HepG2 (cell line): ENCODE measurements around the gene YIF1A. TPM values are rescaled to one million over a fixed set of nuclear protein-coding genes. Genes with fewer than 3 reads are reported as not detected.

Source experiments
- ADNP ChIP-seq: sonication (generic); formaldehyde crosslinking; IDR thresholded peaks from 2 replicates; pipeline ENCODE4 v1.4.0; 2020; ENCODE audit warnings: missing genetic modification reagents
- AHR ChIP-seq: IDR thresholded peaks from 2 replicates; pipeline ENCODE4 v1.6.1; 2018; ENCODE audit warnings: missing genetic modification reagents, missing compliant biosample characterization
- CHD2 ChIP-seq: IDR thresholded peaks from 2 replicates; pipeline ENCODE4 v1.6.1; 2011; ENCODE audit warnings: low read depth, low read length, improper control_type of control experiment
- FOXC1 ChIP-seq: sonication (generic); formaldehyde crosslinking; IDR thresholded peaks from 2 replicates; pipeline ENCODE4 v1.8.0; 2022; ENCODE audit warnings: mild to moderate bottlenecking, missing genetic modification reagents, borderline replicate concordance
- HCFC1 ChIP-seq: fragments of 150-350 bp; IDR thresholded peaks from 2 replicates; pipeline ENCODE4 v1.6.1; 2014; ENCODE audit warnings: low read depth, low read length
- HOXA9 ChIP-seq: sonication (generic); formaldehyde crosslinking; IDR thresholded peaks from 2 replicates; pipeline ENCODE4 v1.8.1; 2022; ENCODE audit warnings: missing genetic modification reagents, mild to moderate bottlenecking, moderate library complexity, borderline replicate concordance
- NFE2L1 ChIP-seq: sonication (generic); formaldehyde crosslinking; IDR thresholded peaks from 2 replicates; pipeline ENCODE4 v1.4.0; 2020; ENCODE audit warnings: missing genetic modification reagents, mild to moderate bottlenecking, borderline replicate concordance
- ZFX ChIP-seq: sonication (generic); formaldehyde crosslinking; IDR thresholded peaks from 2 replicates; pipeline ENCODE4 v1.4.0; 2020; ENCODE audit warnings: mild to moderate bottlenecking, low read depth, missing genetic modification reagents, moderate library complexity
- ZNF33A ChIP-seq: sonication (generic); formaldehyde crosslinking; IDR thresholded peaks from 2 replicates; pipeline ENCODE4 v1.5.1; 2020; ENCODE audit warnings: missing genetic modification reagents, mild to moderate bottlenecking, moderate library complexity, borderline replicate concordance
- ZNF777 ChIP-seq: sonication (generic); formaldehyde crosslinking; IDR thresholded peaks from 2 replicates; pipeline ENCODE4 v1.4.0; 2020; ENCODE audit warnings: missing genetic modification reagents
- ZNF891 ChIP-seq: sonication (generic); formaldehyde crosslinking; IDR thresholded peaks from 2 replicates; pipeline ENCODE4 v1.5.0; 2020; ENCODE audit warnings: mild to moderate bottlenecking, missing genetic modification reagents
- ZSCAN22 ChIP-seq: sonication (generic); formaldehyde crosslinking; IDR thresholded peaks from 2 replicates; pipeline ENCODE4 v1.4.0; 2020; ENCODE audit warnings: mild to moderate bottlenecking, missing genetic modification reagents
- ZSCAN29 ChIP-seq: sonication (generic); formaldehyde crosslinking; conservative IDR thresholded peaks from 2 replicates; pipeline ENCODE4 v1.4.0; 2020; ENCODE audit warnings: mild to moderate bottlenecking, missing genetic modification reagents
- polyA plus RNA-seq, 8 experiments: library from polyadenylated mRNA; depleted of rRNA in 3 of 8; stranded (reverse) in 7 of 8; unstranded in 1 of 8; fragments of >200 nt; fragmentation: Illumina TruSeq in 4 of 8; extraction: Trizol in 4 of 8; gene quantifications; 2 replicates each; pipeline versions ENCODE4 v1.2.1 to v1.2.3, GENCODE V29; 2011 to 2016; ENCODE audit warnings: low read depth in 4 of 8, missing spikeins in 1 of 8, mixed read lengths in 1 of 8; ENCODE audit not compliant: insufficient read depth in 1 of 8
- total RNA-seq, 5 experiments: library from RNA; depleted of rRNA; stranded (reverse); fragments of >200 nt; fragmentation: Illumina TruSeq; extraction: Trizol; gene quantifications; 2 replicates each; pipeline ENCODE4 v1.2.3, GENCODE V29; 2016; ENCODE audit warnings: low read depth in 1 of 5
- TF ChIP-seq, protein P1 (sequence below): sonication (generic); formaldehyde crosslinking; IDR thresholded peaks from 2 replicates; pipeline ENCODE4 v1.8.1; 2023; ENCODE audit warnings: mild to moderate bottlenecking, inconsistent platforms, moderate library complexity, missing genetic modification reagents, borderline replicate concordance
- TF ChIP-seq, protein P2 (sequence below): sonication (generic); formaldehyde crosslinking; IDR thresholded peaks from 2 replicates; pipeline ENCODE4 v1.5.1; 2020; ENCODE audit warnings: mild to moderate bottlenecking, missing genetic modification reagents, borderline replicate concordance
- TF ChIP-seq, protein P3 (sequence below): sonication (generic); formaldehyde crosslinking; conservative IDR thresholded peaks from 2 replicates; pipeline ENCODE4 v1.8.1; 2023; ENCODE audit warnings: missing genetic modification reagents
- TF ChIP-seq, protein P4 (sequence below): sonication (generic); formaldehyde crosslinking; IDR thresholded peaks from 2 replicates; pipeline ENCODE4 v1.9.0; 2021; ENCODE audit warnings: missing genetic modification reagents, borderline replicate concordance

YIF1A gene
- total and polyA plus RNA-seq, 2 of the 13 experiments (the other 11 are each of a cell fraction or from before 2014, with no cell fraction given), result 133 to 145 TPM

DNA sequence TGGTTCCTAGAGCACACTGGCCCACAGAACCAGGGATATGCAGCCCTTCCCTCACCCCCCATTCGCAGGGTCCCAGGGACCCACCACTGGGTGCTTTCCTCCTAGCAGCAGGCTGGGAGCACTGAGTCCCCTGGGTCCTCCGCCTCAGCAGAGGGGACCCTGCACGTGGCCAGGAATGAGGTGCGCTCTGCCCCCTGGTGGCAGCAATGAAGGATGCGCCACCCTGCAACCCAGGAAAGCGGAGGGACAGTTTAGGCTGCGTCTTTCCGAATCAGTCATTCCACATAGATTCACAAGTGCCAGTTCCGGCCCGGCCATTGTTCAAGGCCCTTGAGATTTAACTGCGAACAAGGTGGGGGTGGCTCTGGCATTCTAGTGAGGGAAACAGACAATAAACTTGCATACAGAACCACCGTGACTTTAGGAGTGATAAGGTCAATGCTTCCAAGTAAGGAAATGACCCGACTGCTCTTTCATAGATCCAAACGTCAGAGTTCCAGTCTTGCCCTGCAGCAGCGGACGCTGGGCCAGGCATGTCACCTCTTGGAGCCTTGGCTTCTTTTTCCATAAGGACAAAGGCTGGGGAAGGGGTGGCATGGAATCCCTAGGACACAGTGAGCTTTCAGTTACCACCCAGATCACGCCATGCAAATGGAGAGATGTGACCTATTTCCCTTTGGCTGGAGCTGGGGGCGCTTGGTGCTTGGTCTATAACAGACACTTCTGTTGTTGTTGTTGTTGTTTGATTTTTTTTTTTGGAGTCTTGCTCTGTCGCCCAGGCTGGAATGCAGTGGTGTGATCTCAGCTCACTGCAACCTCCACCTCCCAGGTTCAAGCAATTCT, 39.6 kb upstream of the YIF1A start (continued):
- TF ChIP-seq, protein P1, sequence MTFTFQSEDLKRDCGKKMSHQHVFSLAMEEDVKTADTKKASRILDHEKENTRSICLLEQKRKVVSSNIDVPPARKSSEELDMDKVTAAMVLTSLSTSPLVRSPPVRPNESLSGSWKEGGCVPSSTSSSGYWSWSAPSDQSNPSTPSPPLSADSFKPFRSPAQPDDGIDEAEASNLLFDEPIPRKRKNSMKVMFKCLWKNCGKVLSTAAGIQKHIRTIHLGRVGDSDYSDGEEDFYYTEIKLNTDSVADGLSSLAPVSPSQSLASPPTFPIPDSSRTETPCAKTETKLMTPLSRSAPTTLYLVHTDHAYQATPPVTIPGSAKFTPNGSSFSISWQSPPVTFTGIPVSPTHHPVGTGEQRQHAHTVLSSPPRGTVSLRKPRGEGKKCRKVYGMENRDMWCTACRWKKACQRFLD (CRISPR knock-in tag), result no peak
- TF ChIP-seq AHR (CRISPR knock-in tag) (no peak), HOXA9 (CRISPR knock-in tag) (peak; percentile 68; the same call in 1 of the 2 replicates), HCFC1 (no peak), FOXC1 (CRISPR knock-in tag) (0 out of 2 replicates have a peak, but pooled peaks have one; percentile 19), ZSCAN22 (CRISPR knock-in tag) (no peak), CHD2 (no peak), ZNF891 (CRISPR knock-in tag) (0 out of 2 replicates have a peak, but pooled peaks have one; percentile 57), NFE2L1 (CRISPR knock-in tag) (no peak), ZSCAN29 (CRISPR knock-in tag) (no peak), ZNF33A (CRISPR knock-in tag) (no peak), ZNF777 (peak; percentile 52; the same call in 1 of the 2 replicates), ZFX (CRISPR knock-in tag) (peak; percentile 75; the same call in 1 of the 2 replicates), ADNP (CRISPR knock-in tag) (peak; percentile 38; the same call in 1 of the 2 replicates)
- TF ChIP-seq, protein P2, sequence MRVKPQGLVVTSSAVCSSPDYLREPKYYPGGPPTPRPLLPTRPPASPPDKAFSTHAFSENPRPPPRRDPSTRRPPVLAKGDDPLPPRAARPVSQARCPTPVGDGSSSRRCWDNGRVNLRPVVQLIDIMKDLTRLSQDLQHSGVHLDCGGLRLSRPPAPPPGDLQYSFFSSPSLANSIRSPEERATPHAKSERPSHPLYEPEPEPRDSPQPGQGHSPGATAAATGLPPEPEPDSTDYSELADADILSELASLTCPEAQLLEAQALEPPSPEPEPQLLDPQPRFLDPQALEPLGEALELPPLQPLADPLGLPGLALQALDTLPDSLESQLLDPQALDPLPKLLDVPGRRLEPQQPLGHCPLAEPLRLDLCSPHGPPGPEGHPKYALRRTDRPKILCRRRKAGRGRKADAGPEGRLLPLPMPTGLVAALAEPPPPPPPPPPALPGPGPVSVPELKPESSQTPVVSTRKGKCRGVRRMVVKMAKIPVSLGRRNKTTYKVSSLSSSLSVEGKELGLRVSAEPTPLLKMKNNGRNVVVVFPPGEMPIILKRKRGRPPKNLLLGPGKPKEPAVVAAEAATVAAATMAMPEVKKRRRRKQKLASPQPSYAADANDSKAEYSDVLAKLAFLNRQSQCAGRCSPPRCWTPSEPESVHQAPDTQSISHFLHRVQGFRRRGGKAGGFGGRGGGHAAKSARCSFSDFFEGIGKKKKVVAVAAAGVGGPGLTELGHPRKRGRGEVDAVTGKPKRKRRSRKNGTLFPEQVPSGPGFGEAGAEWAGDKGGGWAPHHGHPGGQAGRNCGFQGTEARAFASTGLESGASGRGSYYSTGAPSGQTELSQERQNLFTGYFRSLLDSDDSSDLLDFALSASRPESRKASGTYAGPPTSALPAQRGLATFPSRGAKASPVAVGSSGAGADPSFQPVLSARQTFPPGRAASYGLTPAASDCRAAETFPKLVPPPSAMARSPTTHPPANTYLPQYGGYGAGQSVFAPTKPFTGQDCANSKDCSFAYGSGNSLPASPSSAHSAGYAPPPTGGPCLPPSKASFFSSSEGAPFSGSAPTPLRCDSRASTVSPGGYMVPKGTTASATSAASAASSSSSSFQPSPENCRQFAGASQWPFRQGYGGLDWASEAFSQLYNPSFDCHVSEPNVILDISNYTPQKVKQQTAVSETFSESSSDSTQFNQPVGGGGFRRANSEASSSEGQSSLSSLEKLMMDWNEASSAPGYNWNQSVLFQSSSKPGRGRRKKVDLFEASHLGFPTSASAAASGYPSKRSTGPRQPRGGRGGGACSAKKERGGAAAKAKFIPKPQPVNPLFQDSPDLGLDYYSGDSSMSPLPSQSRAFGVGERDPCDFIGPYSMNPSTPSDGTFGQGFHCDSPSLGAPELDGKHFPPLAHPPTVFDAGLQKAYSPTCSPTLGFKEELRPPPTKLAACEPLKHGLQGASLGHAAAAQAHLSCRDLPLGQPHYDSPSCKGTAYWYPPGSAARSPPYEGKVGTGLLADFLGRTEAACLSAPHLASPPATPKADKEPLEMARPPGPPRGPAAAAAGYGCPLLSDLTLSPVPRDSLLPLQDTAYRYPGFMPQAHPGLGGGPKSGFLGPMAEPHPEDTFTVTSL (CRISPR knock-in tag), result no peak
- TF ChIP-seq, protein P3, sequence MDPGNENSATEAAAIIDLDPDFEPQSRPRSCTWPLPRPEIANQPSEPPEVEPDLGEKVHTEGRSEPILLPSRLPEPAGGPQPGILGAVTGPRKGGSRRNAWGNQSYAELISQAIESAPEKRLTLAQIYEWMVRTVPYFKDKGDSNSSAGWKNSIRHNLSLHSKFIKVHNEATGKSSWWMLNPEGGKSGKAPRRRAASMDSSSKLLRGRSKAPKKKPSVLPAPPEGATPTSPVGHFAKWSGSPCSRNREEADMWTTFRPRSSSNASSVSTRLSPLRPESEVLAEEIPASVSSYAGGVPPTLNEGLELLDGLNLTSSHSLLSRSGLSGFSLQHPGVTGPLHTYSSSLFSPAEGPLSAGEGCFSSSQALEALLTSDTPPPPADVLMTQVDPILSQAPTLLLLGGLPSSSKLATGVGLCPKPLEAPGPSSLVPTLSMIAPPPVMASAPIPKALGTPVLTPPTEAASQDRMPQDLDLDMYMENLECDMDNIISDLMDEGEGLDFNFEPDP (CRISPR knock-in tag), result no peak
- TF ChIP-seq, protein P4, sequence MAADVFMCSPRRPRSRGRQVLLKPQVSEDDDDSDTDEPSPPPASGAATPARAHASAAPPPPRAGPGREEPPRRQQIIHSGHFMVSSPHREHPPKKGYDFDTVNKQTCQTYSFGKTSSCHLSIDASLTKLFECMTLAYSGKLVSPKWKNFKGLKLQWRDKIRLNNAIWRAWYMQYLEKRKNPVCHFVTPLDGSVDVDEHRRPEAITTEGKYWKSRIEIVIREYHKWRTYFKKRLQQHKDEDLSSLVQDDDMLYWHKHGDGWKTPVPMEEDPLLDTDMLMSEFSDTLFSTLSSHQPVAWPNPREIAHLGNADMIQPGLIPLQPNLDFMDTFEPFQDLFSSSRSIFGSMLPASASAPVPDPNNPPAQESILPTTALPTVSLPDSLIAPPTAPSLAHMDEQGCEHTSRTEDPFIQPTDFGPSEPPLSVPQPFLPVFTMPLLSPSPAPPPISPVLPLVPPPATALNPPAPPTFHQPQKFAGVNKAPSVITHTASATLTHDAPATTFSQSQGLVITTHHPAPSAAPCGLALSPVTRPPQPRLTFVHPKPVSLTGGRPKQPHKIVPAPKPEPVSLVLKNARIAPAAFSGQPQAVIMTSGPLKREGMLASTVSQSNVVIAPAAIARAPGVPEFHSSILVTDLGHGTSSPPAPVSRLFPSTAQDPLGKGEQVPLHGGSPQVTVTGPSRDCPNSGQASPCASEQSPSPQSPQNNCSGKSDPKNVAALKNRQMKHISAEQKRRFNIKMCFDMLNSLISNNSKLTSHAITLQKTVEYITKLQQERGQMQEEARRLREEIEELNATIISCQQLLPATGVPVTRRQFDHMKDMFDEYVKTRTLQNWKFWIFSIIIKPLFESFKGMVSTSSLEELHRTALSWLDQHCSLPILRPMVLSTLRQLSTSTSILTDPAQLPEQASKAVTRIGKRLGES (CRISPR knock-in tag), result 0 out of 2 replicates have a peak, but pooled peaks have one; percentile 63
